Measurements from ENCODE around the gene MAD2L1BP.
"Not testable (repeated sequence)": the region's sequence is repeated elsewhere in the genome, so short reads cannot be mapped to it uniquely, and the experiment has no call there.

The MAD2L1BP gene

DNA sequence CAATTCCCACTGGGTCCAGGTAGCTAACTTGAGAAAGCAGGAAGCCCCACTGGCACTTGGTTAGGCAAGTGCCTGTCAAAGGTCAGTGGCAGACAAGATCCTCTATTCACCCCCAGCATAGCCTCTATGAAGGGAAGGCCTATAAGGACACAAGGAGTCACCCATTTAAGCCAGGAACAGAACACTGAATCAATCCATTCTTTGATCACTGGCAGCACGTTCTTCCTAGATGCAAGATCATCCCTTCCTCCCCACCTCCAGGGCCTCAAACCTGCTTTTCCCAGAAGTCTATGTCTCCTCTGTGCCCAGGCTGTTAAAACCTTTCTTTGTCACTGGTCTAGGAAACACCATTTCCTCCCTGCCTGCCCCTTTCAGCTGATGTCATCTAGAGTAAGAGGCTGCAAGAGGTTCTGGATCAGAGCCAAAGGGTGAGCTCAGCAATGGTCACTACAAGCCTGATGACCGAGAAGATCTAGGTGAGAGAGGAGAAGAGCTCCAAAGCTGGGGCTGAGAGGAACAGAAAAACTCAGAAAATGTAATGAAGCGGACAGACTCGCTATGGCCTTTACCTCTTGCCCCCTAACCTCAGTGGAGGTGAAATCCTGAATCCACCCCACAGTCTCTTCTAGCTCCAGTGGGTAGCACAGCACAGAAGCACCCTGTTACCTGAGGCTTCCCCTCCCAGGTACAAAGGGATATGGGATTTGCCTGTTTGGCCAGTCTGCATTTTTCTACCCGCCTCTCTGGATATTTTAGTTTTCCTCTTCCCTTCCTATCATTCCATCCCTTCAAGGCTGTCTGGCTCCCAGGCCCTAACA, 8.4 kb upstream of the MAD2L1BP start:
- peak; percentile 40 for DNase-seq (ENCODE audit: low spot score)

DNA sequence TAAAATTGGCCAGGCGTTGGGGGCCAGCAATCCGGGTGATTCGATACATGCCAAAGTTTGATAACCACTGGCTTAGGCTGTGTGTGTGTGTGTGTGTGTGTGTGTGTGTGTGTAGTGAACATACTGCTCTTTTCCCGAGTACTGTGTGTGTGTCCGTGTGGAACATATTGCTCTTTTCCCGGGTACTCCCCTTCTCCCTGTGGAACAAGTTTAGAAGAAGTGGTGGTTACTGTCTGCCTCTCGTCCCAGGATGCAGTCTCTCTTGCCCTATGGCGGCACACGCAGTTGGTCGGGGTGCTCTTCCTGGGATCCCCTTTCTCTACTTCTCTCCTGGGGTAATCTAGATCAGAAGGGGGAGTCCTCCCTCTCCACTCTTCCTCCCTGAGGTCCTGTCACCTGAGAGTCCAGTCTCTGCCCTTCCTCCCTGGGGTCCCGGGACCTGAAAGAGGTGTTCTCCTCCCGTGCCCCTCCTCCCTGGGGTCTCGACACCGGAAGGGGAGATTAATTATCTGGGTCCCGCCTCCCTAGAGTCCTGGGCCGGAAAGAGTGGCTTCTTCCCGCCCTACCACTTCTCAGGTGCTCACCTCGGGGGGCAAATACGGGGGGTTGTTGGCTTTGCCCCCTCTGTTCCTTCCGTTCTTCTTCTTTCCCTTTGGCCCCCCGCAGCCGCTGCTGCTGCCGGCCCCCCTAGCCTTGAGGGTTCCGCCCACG, 7.1 kb upstream of the MAD2L1BP start:
- peak; percentile 48 for DNase-seq (ENCODE audit: low spot score)

GRCh38 chr6:43629104-43629504, 6.5 kb upstream of the MAD2L1BP start, which contains the start of gene GTPBP2:
Gene GTPBP2 (minus strand): TSS chr6:43629264. CDS start chr6:43629162, 102 bp downstream.
- peak; percentile 100 for DNase-seq (ENCODE audit: low spot score)

- peak; percentile 88 for DNase-seq (ENCODE audit: low spot score)
Observed at GRCh38 chr6:43629505-43630300, 5.9 kb upstream of the MAD2L1BP start.

DNA sequence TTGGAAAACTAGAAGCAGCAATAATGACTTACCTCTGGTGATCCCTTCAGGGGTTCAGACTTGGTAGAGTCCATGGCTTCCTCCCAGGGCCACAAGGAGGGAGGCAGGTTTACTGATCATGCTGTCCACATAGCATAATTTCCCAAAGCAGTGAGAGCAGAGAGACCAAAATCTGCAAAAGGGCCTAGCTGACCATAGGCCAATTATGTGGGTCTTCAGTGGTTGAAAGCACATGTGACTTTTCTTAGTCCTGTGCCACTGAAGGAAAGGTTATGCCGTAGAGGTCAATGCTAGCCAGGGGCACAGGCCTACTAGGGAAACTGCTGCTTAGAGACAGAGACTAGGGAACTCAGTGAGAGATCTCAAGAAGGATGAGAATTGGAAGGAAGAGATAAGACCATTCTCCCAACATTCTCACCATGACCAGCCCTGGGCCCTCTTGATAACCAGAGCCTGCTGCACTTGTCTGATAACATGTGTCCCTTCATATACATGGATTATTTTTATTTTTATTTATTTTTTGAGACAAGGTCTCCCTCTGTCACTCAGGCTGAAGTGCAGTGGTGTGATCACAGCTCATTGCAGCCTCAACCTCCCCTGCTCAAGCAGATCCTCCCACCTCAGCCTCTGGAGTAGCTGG, 4.5 kb upstream of the MAD2L1BP start:
- DNase-seq (ENCODE audit: low spot score), result no peak

- DNase-seq (ENCODE audit: low spot score), result not testable (repeated sequence)
Observed at GRCh38 chr6:43633002-43633401, 2.6 kb upstream of the MAD2L1BP start.

GRCh38 chr6:43634702-43635303, 837 bp upstream of the MAD2L1BP start:
- DNase-seq (ENCODE audit: low spot score), result no peak

GRCh38 chr6:43636308-43636659, 644 bp downstream of the MAD2L1BP start:
- no peak for DNase-seq (ENCODE audit: low spot score)

DNA sequence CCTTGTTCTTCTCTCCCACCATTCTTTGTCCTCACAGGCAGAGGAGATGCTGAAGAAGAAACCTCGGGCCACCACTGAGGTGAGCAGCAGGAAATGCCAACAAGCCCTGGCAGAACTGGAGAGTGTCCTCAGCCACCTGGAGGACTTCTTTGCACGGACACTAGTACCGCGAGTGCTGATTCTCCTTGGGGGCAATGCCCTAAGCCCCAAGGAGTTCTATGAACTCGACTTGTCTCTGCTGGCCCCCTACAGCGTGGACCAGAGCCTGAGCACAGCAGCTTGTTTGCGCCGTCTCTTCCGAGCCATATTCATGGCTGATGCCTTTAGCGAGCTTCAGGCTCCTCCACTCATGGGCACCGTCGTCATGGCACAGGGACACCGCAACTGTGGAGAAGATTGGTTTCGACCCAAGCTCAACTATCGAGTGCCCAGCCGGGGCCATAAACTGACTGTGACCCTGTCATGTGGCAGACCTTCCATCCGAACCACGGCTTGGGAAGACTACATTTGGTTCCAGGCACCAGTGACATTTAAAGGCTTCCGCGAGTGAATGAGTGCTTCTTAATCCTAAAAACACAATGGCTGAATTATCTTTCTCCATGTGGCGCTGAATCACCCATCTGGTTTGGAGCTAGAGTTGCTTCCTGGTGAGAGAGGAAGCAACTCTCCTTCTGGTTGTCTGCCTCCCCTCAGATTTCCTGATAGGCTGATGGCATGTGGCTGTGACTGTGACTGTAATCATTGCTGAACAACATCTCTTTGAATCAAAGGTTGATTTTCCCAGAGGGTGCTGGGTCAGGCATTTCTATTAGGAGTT, 4.6 kb downstream of the MAD2L1BP start:
- no peak for DNase-seq (ENCODE audit: low spot score)

GRCh38 chr6:43644940-43645612, 9.4 kb downstream of the MAD2L1BP start, which contains the start of gene RSPH9:
Gene RSPH9 (plus strand): TSS chr6:43645036. CDS start chr6:43645099, 63 bp downstream.
- no peak for DNase-seq (ENCODE audit: low spot score)

DNA sequence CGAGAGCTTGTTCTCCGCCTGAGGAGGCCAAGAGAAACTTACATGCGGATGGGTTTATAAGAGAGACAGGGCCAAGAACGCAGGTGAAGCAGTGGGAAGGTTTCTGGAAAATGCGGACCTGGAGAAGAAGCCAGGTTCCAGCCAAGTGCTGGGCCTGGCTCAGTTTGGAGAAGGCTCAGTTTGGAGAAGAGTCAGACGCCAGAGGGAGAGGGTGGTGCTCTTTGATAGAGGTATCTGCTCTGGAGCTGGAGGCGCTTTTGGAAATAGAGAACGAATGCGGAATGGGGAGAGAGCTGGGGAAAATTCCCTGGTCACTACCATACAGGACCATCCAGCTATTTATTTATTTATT, 9.9 kb downstream of the MAD2L1BP start:
- DNase-seq (ENCODE audit: low spot score), result no peak

DNA sequence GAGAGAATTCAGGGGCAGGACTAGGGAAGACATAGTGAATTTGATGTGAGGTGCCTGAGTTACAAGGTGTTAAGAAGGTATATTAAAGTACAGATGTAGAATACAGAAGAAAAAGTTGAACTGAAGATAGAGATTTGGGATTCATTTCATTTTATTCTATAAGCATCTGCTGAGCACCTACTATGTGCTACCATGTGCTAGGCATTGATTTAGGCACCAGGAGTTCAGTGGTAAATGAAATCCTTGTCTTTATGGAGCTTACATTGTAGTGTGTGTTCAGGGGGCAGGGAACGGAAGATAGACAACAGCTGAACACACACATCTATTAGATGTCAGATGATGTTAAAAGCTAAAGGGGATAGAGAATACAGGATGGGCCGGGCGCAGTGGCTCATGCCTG, 12.0 kb downstream of the MAD2L1BP start:
- DNase-seq (ENCODE audit: low spot score), result no peak

GRCh38 chr6:43648248-43648647, 12.6 kb downstream of the MAD2L1BP start:
- DNase-seq (ENCODE audit: low spot score), result no peak

DNA sequence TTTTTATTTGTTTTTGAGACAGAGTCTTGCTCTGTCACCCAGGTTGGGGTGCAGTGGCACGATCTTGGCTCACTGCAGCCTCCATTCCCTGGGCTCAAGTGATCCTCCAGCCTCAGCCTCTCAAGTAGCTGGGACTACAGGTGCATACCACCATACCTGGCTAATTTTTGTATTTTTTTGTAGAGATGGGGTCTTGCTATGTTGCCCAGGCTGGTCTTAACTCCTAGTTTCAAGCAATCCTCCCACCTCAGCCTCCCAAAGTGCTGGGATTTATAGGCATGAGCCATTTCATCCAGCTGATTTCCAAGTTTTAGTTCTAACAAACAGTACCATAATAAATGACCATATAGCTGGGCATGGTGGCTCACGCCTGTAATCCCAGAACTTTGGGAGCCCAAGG, 17.2 kb downstream of the MAD2L1BP start:
- DNase-seq (ENCODE audit: low spot score), result not testable (repeated sequence)

DNA sequence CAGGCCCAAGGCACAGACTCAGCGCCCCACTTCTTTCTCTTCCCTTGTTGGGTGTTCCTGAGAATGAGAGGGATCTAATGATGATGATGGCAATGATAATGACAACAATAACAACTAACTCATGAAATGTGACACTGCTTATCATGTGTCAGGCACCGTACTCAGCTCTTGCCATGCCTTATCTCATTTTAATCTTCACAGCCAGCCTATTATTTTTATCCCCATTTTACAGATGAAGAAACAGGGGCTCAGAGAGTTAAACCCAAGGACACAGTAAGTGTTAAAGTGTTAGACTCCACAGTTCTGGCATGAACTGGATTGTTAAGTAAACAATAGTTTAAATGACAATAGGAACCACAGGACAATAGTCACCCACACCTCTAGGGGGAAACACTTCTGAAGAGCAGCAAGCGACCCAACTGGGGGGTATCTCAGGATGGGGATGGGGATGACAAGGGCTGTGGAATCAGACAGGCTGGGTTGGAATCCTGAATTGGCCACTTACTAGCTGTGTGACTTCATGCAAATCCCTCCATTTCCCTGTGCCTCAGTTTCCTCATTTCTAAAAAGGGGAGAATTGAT, 21.7 kb downstream of the MAD2L1BP start:
- DNase-seq (ENCODE audit: low spot score), result no peak

DNA sequence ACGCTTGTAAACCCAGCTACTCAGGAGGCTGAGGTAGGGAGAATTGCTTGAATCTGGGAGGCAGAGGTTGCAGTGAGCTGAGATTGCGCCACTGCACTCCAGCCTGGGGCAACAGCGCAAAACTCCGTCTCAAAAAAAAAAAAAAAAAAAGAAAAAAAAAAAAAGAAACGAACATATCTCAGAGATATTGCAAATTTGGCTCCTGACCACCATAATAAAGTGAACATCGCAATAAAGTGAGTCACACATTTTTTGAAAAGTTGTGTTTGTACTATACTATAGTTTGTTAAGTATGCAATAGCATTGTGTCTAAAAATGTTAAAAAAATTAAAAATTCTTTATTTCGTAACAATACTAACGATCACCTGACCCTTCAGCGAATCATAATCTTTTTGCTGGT, 22.5 kb downstream of the MAD2L1BP start:
- DNase-seq (ENCODE audit: low spot score), result no peak

- not testable (repeated sequence) for DNase-seq (ENCODE audit: low spot score)
Observed at GRCh38 chr6:43662948-43663347, 27.3 kb downstream of the MAD2L1BP start.

GRCh38 chr6:43665376-43665775, 29.7 kb downstream of the MAD2L1BP start:
- no peak for DNase-seq (ENCODE audit: low spot score)

DNA sequence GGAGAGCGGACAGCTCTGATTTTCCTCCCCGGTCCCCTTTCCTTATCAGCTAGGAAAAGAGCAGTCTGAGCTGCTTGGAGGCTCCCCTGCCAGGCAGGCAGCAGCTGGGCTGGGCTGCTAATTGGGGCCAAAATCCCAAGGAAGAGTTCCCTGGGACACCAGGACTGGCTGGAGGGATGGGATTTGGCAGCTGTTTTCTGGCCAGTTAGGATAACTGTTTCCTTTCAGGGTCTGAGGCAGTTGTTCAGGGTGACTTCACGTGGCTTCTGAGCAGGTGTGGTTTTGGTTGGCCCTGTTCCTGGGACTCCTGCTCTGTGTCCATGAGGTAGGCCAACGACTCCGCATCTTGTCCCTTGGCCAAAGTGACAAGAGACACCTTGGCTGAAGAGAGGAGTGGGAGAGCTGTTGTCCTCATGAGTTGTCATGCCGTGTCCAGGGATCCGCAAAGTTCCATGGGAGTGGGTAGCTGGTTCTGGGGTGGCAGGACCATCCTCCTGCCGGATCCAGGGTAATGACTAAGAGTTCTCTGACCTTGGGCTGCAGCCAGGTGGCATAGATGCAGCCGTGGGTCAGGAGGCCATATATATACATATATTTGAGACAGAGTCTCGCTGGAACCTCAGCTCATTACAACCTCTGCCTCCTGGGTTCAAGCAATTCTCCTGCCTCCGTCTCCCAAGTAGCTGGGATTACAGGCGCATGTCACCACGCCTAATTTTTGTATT, 30.7 kb downstream of the MAD2L1BP start:
- DNase-seq (ENCODE audit: low spot score), result no peak

Data from globus pallidus (tissue), 1 donor.